NCI-H748 (cell line): ENCODE data around the gene ST6GALNAC5.

Experiments used
- DNase-seq: peaks from one replicate; lab custom pipeline; 2025; ENCODE audit not compliant: unreplicated experiment; lab: John Stamatoyannopoulos, UW

The ST6GALNAC5 gene

GRCh38 chr1:76998582-76999223, 131.4 kb downstream of the ST6GALNAC5 start:
- DNase-seq = no peak

GRCh38 chr1:77007675-77008074, 140.4 kb downstream of the ST6GALNAC5 start:
- no peak for DNase-seq

- DNase-seq = peak; percentile 33
These were observed 143.7 kb downstream of the ST6GALNAC5 start for GRCh38 chr1:77010937-77011336.

GRCh38 chr1:77012066-77012465, 144.8 kb downstream of the ST6GALNAC5 start:
- DNase-seq = no peak

GRCh38 chr1:77014073-77014788, 147.0 kb downstream of the ST6GALNAC5 start:
- no peak for DNase-seq

GRCh38 chr1:77015748-77016341, 148.6 kb downstream of the ST6GALNAC5 start:
- no peak for DNase-seq

- DNase-seq = no peak
These were observed 149.2 kb downstream of the ST6GALNAC5 start for GRCh38 chr1:77016386-77016985.

- DNase-seq = no peak
These were observed 151.0 kb downstream of the ST6GALNAC5 start for GRCh38 chr1:77018311-77018710.

- DNase-seq = no peak
These were observed 151.5 kb downstream of the ST6GALNAC5 start for GRCh38 chr1:77018761-77019160.

GRCh38 chr1:77021732-77022131, 154.5 kb downstream of the ST6GALNAC5 start:
- no peak for DNase-seq

GRCh38 chr1:77024500-77024899, 157.2 kb downstream of the ST6GALNAC5 start:
- no peak for DNase-seq

- DNase-seq = no peak
These were observed 158.3 kb downstream of the ST6GALNAC5 start for GRCh38 chr1:77025599-77025998.

- DNase-seq = no peak
These were observed 158.9 kb downstream of the ST6GALNAC5 start for GRCh38 chr1:77026135-77026534.

- no peak for DNase-seq
These were observed 159.4 kb downstream of the ST6GALNAC5 start for GRCh38 chr1:77026640-77027039.

- no peak for DNase-seq
These were observed 160.6 kb downstream of the ST6GALNAC5 start for GRCh38 chr1:77027847-77028246.

GRCh38 chr1:77030401-77031105, 163.3 kb downstream of the ST6GALNAC5 start:
- no peak for DNase-seq

- DNase-seq = peak; percentile 99
These were observed 163.9 kb downstream of the ST6GALNAC5 start for GRCh38 chr1:77031106-77031662.

GRCh38 chr1:77036560-77036959, 169.3 kb downstream of the ST6GALNAC5 start:
- no peak for DNase-seq

- no peak for DNase-seq
These were observed 169.8 kb downstream of the ST6GALNAC5 start for GRCh38 chr1:77037038-77037437.

- no peak for DNase-seq
These were observed 170.7 kb downstream of the ST6GALNAC5 start for GRCh38 chr1:77038000-77038399.

- no peak for DNase-seq
These were observed 171.8 kb downstream of the ST6GALNAC5 start for GRCh38 chr1:77039111-77039510.
